Ovary (tissue), 9 donors: ENCODE data around the gene STYX. TPM values are rescaled to one million over a fixed set of nuclear protein-coding genes. Genes with fewer than 3 reads are reported as not detected.

Experiments
- DNase-seq, 5 donors: peaks; one replicate each; pipeline ENCODE4 v3.0.0-alpha.2; 2019 to 2020
- H3K27ac ChIP-seq, 2 donors: fragments of 200-600 bp; one replicate each; pipeline versions ENCODE4 v1.5.1 to v1.8.0; 2019 to 2022
- H3K27me3 ChIP-seq: fragments of 200-600 bp; one replicate; pipeline ENCODE4 v1.8.0; 2022
- H3K36me3 ChIP-seq: fragments of 200-600 bp; sonication (generic); one replicate; pipeline ENCODE4 v1.5.1; 2019
- H3K4me1 ChIP-seq: one replicate; pipeline ENCODE4 v1.8.1; 2013; ENCODE audit warnings: mild to moderate bottlenecking, moderate library complexity; ENCODE audit not compliant: insufficient read depth
- H3K4me3 ChIP-seq: fragments of 200-600 bp; sonication (generic); one replicate; pipeline ENCODE4 v1.5.1; 2017
- H3K9me3 ChIP-seq, 2 donors: fragments of 200-600 bp in 1 of 2; sonication (generic) in 1 of 2; one replicate each; pipeline versions ENCODE4 v1.5.1 to v1.8.1; 2013 to 2019; ENCODE audit warnings: mild to moderate bottlenecking in 1 of 2, moderate library complexity in 1 of 2
- EP300 ChIP-seq: sonication (generic); formaldehyde crosslinking; IDR thresholded peaks from one replicate; pipeline ENCODE4 v1.6.1; 2017; ENCODE audit warnings: antibody characterized with exemption
- POLR2A ChIP-seq: fragments of 450-650 bp; IDR thresholded peaks from one replicate; pipeline ENCODE4 v1.6.1; 2017; ENCODE audit warnings: antibody characterized with exemption, mild to moderate bottlenecking, moderate library complexity
- WGBS, 3 donors: extraction: QIAGEN DNeasy Blood & Tissue Kit in 1 of 3; methylation state at CpG; one replicate each; pipeline versions ENCODE4 v1.1.5 to v1.1.7; 2013 to 2017; 5-methylcytosine and 5-hydroxymethylcytosine counted together
- intact Hi-C, 4 donors: fragments of 100-400 bp; cut with DNase I; formaldehyde crosslinking; loops; one replicate each; pipeline versions ENCODE4 v1.11.0 to v1.15.1; 2022 to 2023
- polyA plus RNA-seq, 2 donors: library from polyadenylated mRNA; stranded (reverse); fragments of 200-250 nt in 1 of 2; fragments of 350-450 nt in 1 of 2; fragmentation: Illumina TruSeq in 1 of 2; extraction: RNeasy Lipid Tissue Mini Kit (QIAGEN cat#74804) in 1 of 2; gene quantifications; one replicate each; pipeline ENCODE4 v1.2.3, GENCODE V29; 2013 to 2014
- total RNA-seq, 7 donors: library from RNA; depleted of rRNA in 2 of 7; stranded (reverse); fragments of >200 nt in 2 of 7; fragmentation: NEBNext Ultra II Directional in 3 of 7; extraction: Animal tissue kit (Norgen Biotek cat#: 25700) in 3 of 7; gene quantifications; one replicate each; pipeline versions ENCODE4 v1.1.0 to v1.2.4, GENCODE V29; 2016 to 2023
- TF ChIP-seq, protein P1 (sequence below), 3 donors: fragments of 450-650 bp in 2 of 3; fragments of 200-600 bp in 1 of 3; IDR thresholded peaks; one replicate each; pipeline versions ENCODE4 v1.5.1 to v1.8.0; 2016 to 2022; ENCODE audit warnings: antibody characterized with exemption in 3 of 3, mild to moderate bottlenecking in 1 of 3
- donor health status: DM: no; HTN: no; CAD: no; lungs with moderate emphysema.
- donor health status: DM: no; HTN: no; CAD: no.
- donor health status: Bipolar disorder and iron deficiency.
- donor health status: DM: yes; HTN: yes; CAD: no.
- donor health status: DM: no; HTN: no; CAD: no.
- donor health status: DM: yes; HTN: yes; CAD: no.

STYX gene
- total and polyA plus RNA-seq, 9 donors = 8.1 to 16.4 (median 11.3) TPM

DNA sequence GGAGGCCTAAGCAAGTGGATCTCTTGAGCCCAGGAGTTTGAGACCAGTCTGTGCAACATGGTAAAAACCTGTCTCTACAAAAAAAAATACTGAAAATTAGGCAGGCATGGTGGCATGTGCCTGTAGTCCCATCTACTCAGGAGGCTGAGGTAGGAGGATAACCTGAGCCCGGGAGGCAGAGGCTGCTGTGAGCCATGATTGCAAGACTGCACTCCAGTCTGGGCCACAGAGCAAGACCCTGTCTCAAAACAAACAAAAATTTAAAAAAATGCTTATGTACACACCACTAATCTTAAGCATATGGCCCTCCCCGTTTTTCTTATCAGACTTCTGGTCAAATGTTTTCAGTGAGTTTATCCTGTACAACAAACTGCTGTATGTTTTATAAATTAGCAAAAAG is 63.1 kb downstream of the STYX start:
- Histone ChIP-seq H3K27ac (no peak overlapping the region), H3K4me3 (no peak overlapping the region), H3K4me1 (peaks cover 1% of the 10 kb centered on the region), H3K36me3 (no peaks in the 10 kb centered on the region), H3K9me3 (no peaks in the 10 kb centered on the region), H3K27me3 (no peaks in the 10 kb centered on the region)
- WGBS, 3 donors = 44 to 49% (median 47%) methylated on average over 2 of the region's 2 CpGs
- TF ChIP-seq, protein P1, sequence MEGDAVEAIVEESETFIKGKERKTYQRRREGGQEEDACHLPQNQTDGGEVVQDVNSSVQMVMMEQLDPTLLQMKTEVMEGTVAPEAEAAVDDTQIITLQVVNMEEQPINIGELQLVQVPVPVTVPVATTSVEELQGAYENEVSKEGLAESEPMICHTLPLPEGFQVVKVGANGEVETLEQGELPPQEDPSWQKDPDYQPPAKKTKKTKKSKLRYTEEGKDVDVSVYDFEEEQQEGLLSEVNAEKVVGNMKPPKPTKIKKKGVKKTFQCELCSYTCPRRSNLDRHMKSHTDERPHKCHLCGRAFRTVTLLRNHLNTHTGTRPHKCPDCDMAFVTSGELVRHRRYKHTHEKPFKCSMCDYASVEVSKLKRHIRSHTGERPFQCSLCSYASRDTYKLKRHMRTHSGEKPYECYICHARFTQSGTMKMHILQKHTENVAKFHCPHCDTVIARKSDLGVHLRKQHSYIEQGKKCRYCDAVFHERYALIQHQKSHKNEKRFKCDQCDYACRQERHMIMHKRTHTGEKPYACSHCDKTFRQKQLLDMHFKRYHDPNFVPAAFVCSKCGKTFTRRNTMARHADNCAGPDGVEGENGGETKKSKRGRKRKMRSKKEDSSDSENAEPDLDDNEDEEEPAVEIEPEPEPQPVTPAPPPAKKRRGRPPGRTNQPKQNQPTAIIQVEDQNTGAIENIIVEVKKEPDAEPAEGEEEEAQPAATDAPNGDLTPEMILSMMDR (IDR thresholded peaks at IDR 0.05) = no peak
- TF ChIP-seq EP300 (no peak), POLR2A (no peak)
- intact Hi-C loops = no loop called here
- no peak for DNase-seq

DNA sequence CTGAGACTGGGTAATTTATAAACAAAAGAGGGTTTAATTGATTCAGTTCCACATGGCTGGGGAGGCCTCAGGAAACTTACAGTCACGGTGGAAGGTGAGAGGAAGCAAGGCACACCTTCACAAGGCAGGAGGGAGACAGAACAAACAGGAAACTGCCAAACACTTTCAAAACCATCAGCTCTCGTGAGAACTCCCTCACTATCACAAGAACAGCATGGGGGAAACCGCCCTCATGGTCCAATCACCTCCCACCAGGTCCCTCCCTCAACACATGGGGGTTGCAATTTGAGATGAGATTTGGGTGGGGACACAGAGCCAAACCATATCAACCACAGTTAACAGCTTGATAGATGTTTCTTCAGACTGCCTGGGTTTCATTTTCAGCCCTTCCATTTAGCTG is 67.7 kb downstream of the STYX start:
- H3K9me3 ChIP-seq = no peaks in the 10 kb centered on the region
- TF ChIP-seq POLR2A = no peak
- TF ChIP-seq, protein P1 (IDR thresholded peaks at IDR 0.05) = no peak
- no peak for TF ChIP-seq EP300
- H3K4me1 ChIP-seq = no peaks in the 10 kb centered on the region
- WGBS, 3 donors = 76 to 80% (median 77%) methylated on average over 3 of the region's 3 CpGs
- H3K27me3 ChIP-seq = no peaks in the 10 kb centered on the region
- H3K36me3 ChIP-seq = no peaks in the 10 kb centered on the region
- no peak for DNase-seq
- intact Hi-C loops = no loop called here
- no peak overlapping the region for H3K4me3 ChIP-seq
- H3K27ac ChIP-seq = no peak overlapping the region

DNA sequence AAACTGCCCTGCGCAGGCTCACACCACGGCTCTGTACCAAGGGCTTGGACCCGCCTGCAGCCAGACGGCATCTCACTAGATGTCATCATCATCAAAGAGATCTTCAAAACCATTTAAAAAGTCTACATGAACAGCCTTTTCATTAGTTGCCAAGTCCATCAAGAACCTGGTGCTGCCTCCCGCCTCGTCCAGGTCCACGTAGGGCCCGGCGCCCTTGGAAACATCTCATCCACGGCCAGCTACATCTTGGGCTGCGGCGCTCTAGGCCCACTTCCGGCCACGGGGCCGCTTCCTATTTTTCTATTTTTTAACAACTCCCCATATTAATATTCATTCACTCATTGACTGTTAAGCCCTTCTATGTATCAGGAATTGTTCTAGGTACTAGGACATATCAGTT is 68.9 kb downstream of the STYX start:
- TF ChIP-seq EP300 (no peak), POLR2A (no peak)
- TF ChIP-seq, protein P1 (IDR thresholded peaks at IDR 0.05) = no peak
- H3K27me3 ChIP-seq = no peaks in the 10 kb centered on the region
- H3K36me3 ChIP-seq = no peaks in the 10 kb centered on the region
- no peak for DNase-seq
- no peak overlapping the region for H3K4me3 ChIP-seq
- H3K27ac ChIP-seq = no peak overlapping the region
- no peaks in the 10 kb centered on the region for H3K9me3 ChIP-seq
- 92 to 96% (median 96%) methylated on average over 15 of the region's 15 CpGs for WGBS, 3 donors
- no peaks in the 10 kb centered on the region for H3K4me1 ChIP-seq
- intact Hi-C loops = no loop called here

DNA sequence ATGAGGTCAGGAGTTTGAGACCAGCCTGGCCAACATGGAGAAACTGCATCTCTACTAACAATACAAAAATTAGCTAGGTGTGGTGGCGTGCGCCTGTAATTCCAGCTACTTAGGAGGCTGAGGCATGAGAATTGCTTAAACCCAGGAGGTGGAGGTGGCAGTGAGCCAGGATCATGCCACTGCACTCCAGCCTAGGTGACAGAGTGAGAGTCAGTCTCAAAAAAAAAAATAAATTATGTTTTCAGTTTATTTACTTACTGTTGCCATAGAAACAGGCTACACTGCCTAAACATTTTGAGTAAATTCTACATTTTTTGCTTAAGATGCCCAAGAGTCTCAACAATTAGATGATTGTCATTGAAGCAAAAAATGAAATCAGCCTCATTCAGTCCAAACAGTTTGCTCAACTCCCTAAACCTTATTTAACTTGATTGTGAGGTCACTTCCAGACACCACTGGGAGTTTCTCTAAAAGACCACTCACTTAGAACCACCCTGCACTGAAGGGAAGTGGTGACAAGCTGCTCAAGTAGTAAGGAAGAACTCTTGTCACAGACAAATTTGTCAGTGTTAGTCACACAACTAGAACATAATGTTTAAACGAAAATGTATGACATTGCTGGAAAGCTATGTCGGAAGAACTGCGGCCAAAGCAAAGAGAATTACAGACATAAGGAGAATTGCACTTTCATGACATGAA is 71.2 kb downstream of the STYX start:
- Histone ChIP-seq H3K4me3 (no peak overlapping the region), H3K27me3 (no peaks in the 10 kb centered on the region), H3K9me3 (no peaks in the 10 kb centered on the region), H3K36me3 (no peaks in the 10 kb centered on the region), H3K27ac (no peak overlapping the region), H3K4me1 (no peaks in the 10 kb centered on the region)
- TF ChIP-seq, protein P1 (IDR thresholded peaks at IDR 0.05) = no peak
- TF ChIP-seq POLR2A (no peak), EP300 (no peak)
- DNase-seq = no peak
- intact Hi-C loops = no loop called here
- WGBS, 3 donors = 78% methylated on average over 5 of the region's 5 CpGs
